ENCODE data around the gene EPM2AIP1. TPM values are rescaled to one million over a fixed set of nuclear protein-coding genes. Genes with fewer than 3 reads are reported as not detected.

The EPM2AIP1 gene
- total and polyA plus RNA-seq, 4 donors: 2.9 to 11.8 (median 7.7) TPM

DNA sequence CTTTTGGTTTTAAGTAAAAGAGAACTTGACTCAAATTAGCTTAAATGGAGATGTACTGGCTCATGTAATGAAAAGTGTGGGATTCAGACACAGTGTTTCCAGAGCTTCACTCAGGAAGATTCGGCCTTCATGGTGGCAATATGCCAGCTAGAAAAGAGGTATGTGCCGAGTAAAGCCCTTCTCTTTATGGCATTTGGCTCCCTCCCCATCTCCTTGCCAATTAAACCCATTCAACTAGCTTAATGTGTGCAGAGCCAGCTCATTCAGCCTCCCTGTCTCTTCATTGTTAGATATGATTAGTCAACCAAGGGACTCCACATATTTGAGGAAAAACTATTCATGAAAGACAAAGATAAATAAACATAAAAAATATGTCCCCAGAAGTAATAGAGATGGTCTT is 33.1 kb downstream of the EPM2AIP1 start:
- TF ChIP-seq FOXA2 (IDR thresholded peaks at IDR 0.05) (no peak), NR2F2 (IDR thresholded peaks at IDR 0.05) (no peak)
- TF ChIP-seq, protein P1, sequence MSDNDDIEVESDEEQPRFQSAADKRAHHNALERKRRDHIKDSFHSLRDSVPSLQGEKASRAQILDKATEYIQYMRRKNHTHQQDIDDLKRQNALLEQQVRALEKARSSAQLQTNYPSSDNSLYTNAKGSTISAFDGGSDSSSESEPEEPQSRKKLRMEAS (IDR thresholded peaks at IDR 0.05): no peak
- TF ChIP-seq, protein P2, sequence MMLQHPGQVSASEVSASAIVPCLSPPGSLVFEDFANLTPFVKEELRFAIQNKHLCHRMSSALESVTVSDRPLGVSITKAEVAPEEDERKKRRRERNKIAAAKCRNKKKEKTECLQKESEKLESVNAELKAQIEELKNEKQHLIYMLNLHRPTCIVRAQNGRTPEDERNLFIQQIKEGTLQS (IDR thresholded peaks at IDR 0.05): no peak
- no peak overlapping the region for H3K9ac ChIP-seq (ENCODE audit: low read depth in 1 of 2, low read length in 2 of 2)
- no peaks in the 10 kb centered on the region for H3K27me3 ChIP-seq (ENCODE audit: control insufficient read depth in 4 of 4, insufficient read depth in 4 of 4, low read length in 3 of 4)
- DNase-seq (ENCODE audit: low spot score): no peak
- peaks cover 0 to 11% (median under 1%) of the 10 kb centered on the region in 4 donors for H3K4me1 ChIP-seq (ENCODE audit: control insufficient read depth in 4 of 4, insufficient read depth in 4 of 4, low read length in 3 of 4)
- H3K4me3 ChIP-seq (ENCODE audit: low read depth in 1 of 3, low read length in 3 of 3): no peak overlapping the region
- H3K27ac ChIP-seq (ENCODE audit: low read depth in 1 of 2, low read length in 2 of 2): no peak overlapping the region
- 73% methylated on average over 2 of the region's 2 CpGs for WGBS
- no peaks in the 10 kb centered on the region for H3K36me3 ChIP-seq (ENCODE audit: control insufficient read depth in 4 of 4, insufficient read depth in 3 of 4, low read depth in 1 of 4, low read length in 3 of 4)
- no peaks in the 10 kb centered on the region for H3K9me3 ChIP-seq (ENCODE audit: control insufficient read depth in 4 of 4, low read length in 3 of 4)

DNA sequence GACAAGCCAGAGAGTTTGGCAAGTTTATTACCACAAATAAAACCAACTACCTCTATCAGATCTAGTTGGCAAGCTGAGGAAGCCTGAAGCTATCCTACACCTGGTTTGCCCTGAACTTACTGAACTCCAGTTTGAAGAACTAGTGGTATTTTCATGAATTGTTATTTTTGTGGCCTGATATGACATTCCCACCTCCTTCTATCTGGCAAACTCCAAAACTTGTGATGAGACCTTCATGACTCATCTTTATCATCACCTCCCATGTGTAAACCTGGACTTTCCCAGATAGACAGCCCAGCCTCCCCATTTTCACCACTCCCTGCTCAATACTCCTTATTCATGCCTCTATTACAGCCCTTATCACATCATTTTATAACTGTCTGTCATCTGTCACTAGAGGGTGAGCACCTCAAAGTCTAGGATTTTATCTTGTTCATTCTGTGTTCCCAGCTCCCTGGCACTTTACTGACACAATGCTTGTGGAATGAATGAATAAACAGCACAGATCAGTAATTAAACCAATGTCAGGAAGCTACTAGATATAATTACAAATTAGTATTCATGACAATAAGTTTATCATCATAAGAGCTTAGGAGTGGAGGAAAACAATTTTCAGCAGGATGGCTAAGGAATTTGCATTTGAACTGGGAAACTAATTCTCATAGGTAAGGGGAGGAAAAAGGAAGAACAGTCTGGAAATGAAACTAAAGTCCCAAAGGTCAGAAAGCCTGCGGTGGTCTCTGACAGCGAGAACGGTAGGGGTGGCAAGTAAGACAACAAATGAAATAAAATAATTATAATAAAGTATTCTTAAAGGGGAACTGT is 34.9 kb downstream of the EPM2AIP1 start:
- Histone ChIP-seq H3K4me1 (ENCODE audit: control insufficient read depth in 4 of 4, insufficient read depth in 4 of 4, low read length in 3 of 4) (peaks cover 0 to 11% (median under 1%) of the 10 kb centered on the region in 4 donors), H3K4me3 (ENCODE audit: low read depth in 1 of 3, low read length in 3 of 3) (no peak overlapping the region), H3K9ac (ENCODE audit: low read depth in 1 of 2, low read length in 2 of 2) (no peak overlapping the region), H3K36me3 (ENCODE audit: control insufficient read depth in 4 of 4, insufficient read depth in 3 of 4, low read depth in 1 of 4, low read length in 3 of 4) (no peaks in the 10 kb centered on the region), H3K9me3 (ENCODE audit: control insufficient read depth in 4 of 4, low read length in 3 of 4) (no peaks in the 10 kb centered on the region), H3K27me3 (ENCODE audit: control insufficient read depth in 4 of 4, insufficient read depth in 4 of 4, low read length in 3 of 4) (no peaks in the 10 kb centered on the region), H3K27ac (ENCODE audit: low read depth in 1 of 2, low read length in 2 of 2) (peak overlapping the region; percentile 22 to 74)
- DNase-seq (ENCODE audit: low spot score): no peak
- 43% methylated on average over 3 of the region's 3 CpGs for WGBS
- no peak for TF ChIP-seq YY1 (IDR thresholded peaks at IDR 0.05)
- TF ChIP-seq FOXA2 (IDR thresholded peaks at IDR 0.05): peak; percentile 21
- no peak for TF ChIP-seq HNF4G (IDR thresholded peaks at IDR 0.05)
- TF ChIP-seq, protein P3, sequence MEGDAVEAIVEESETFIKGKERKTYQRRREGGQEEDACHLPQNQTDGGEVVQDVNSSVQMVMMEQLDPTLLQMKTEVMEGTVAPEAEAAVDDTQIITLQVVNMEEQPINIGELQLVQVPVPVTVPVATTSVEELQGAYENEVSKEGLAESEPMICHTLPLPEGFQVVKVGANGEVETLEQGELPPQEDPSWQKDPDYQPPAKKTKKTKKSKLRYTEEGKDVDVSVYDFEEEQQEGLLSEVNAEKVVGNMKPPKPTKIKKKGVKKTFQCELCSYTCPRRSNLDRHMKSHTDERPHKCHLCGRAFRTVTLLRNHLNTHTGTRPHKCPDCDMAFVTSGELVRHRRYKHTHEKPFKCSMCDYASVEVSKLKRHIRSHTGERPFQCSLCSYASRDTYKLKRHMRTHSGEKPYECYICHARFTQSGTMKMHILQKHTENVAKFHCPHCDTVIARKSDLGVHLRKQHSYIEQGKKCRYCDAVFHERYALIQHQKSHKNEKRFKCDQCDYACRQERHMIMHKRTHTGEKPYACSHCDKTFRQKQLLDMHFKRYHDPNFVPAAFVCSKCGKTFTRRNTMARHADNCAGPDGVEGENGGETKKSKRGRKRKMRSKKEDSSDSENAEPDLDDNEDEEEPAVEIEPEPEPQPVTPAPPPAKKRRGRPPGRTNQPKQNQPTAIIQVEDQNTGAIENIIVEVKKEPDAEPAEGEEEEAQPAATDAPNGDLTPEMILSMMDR (IDR thresholded peaks at IDR 0.05; ENCODE audit: low read depth, low read length, missing input control): no peak
- TF ChIP-seq, protein P4, sequence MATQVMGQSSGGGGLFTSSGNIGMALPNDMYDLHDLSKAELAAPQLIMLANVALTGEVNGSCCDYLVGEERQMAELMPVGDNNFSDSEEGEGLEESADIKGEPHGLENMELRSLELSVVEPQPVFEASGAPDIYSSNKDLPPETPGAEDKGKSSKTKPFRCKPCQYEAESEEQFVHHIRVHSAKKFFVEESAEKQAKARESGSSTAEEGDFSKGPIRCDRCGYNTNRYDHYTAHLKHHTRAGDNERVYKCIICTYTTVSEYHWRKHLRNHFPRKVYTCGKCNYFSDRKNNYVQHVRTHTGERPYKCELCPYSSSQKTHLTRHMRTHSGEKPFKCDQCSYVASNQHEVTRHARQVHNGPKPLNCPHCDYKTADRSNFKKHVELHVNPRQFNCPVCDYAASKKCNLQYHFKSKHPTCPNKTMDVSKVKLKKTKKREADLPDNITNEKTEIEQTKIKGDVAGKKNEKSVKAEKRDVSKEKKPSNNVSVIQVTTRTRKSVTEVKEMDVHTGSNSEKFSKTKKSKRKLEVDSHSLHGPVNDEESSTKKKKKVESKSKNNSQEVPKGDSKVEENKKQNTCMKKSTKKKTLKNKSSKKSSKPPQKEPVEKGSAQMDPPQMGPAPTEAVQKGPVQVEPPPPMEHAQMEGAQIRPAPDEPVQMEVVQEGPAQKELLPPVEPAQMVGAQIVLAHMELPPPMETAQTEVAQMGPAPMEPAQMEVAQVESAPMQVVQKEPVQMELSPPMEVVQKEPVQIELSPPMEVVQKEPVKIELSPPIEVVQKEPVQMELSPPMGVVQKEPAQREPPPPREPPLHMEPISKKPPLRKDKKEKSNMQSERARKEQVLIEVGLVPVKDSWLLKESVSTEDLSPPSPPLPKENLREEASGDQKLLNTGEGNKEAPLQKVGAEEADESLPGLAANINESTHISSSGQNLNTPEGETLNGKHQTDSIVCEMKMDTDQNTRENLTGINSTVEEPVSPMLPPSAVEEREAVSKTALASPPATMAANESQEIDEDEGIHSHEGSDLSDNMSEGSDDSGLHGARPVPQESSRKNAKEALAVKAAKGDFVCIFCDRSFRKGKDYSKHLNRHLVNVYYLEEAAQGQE (IDR thresholded peaks at IDR 0.05): no peak
- no peak for TF ChIP-seq SP1 (IDR thresholded peaks at IDR 0.05)
- no peak for TF ChIP-seq RAD21 (IDR thresholded peaks at IDR 0.05)
- no peak for TF ChIP-seq NR2F2 (IDR thresholded peaks at IDR 0.05)
- TF ChIP-seq TAF1 (conservative IDR thresholded peaks at IDR 0.05): no peak
- peak in 1 of 2 donors; percentile 24 for TF ChIP-seq HNF4A (conservative IDR thresholded peaks at IDR 0.05)
- no peak for TF ChIP-seq GABPA (IDR thresholded peaks at IDR 0.05 in 1 of 2, conservative IDR thresholded peaks at IDR 0.05 in 1 of 2)
- no peak for TF ChIP-seq RXRA (IDR thresholded peaks at IDR 0.05)
- no peak for TF ChIP-seq FOXA1 (IDR thresholded peaks at IDR 0.05)
- TF ChIP-seq, protein P1 (IDR thresholded peaks at IDR 0.05): no peak
- TF ChIP-seq EGR1 (IDR thresholded peaks at IDR 0.05; ENCODE audit: low read depth in 2 of 2): no peak
- TF ChIP-seq, protein P2 (IDR thresholded peaks at IDR 0.05): no peak
- peak; percentile 39 to 83 for TF ChIP-seq JUND (IDR thresholded peaks at IDR 0.05)
- TF ChIP-seq, protein P5, sequence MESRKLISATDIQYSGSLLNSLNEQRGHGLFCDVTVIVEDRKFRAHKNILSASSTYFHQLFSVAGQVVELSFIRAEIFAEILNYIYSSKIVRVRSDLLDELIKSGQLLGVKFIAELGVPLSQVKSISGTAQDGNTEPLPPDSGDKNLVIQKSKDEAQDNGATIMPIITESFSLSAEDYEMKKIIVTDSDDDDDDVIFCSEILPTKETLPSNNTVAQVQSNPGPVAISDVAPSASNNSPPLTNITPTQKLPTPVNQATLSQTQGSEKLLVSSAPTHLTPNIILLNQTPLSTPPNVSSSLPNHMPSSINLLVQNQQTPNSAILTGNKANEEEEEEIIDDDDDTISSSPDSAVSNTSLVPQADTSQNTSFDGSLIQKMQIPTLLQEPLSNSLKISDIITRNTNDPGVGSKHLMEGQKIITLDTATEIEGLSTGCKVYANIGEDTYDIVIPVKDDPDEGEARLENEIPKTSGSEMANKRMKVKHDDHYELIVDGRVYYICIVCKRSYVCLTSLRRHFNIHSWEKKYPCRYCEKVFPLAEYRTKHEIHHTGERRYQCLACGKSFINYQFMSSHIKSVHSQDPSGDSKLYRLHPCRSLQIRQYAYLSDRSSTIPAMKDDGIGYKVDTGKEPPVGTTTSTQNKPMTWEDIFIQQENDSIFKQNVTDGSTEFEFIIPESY (IDR thresholded peaks at IDR 0.05): no peak
